Hepatocyte (in vitro differentiated cells): ENCODE data around the gene AHCY.

ENCODE experiments used
- EZH2 ChIP-seq: fragments of 200-600 bp; sonication (generic); IDR thresholded peaks from 2 replicates; pipeline ENCODE4 v1.6.1; 2016; ENCODE audit warnings: antibody characterized with exemption, mild to moderate bottlenecking, borderline replicate concordance
- TF ChIP-seq, protein P1 (sequence below): fragments of 200-600 bp; sonication (generic); IDR thresholded peaks from 2 replicates; pipeline ENCODE4 v1.5.1; 2016; ENCODE audit warnings: antibody characterized with exemption, mild to moderate bottlenecking; ENCODE audit not compliant: poor library complexity

DNA sequence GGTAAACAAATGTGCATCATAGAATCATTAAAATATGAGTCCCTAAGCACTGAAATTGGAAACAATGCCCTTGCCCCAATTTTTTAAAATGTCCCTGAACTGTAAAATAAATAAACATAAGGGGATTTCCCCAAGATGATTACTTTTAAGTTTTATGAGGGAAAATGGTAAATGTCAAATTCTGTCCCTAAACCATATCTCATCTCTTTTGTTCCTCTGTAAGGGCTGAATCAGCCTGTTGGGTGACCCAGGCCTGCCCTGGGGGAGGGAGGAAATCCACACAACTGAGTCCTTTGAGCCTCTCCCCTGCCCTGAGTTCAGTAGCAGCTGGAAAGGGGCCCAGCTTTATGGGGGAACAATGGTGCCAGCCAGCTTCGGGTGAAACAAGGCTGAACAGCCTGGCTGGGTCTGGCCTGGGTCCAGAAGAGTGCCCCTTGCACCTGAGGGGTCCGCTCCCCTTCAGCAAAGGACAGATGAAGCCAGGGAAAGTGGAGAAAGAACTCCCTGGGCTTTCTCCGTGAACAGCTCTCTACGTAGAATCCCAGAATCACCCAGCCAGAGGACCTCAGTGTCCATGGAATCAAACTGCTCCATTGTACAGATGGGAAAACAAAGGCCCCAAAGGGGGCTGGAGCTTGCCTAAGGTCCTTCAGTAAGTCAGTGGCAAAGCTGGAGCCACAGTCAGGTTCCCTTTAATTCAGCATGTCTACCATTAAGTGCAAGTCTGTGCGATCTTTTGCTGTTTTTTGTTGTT, 31.7 kb upstream of the AHCY start:
- TF ChIP-seq EZH2, result no peak
- TF ChIP-seq, protein P1, sequence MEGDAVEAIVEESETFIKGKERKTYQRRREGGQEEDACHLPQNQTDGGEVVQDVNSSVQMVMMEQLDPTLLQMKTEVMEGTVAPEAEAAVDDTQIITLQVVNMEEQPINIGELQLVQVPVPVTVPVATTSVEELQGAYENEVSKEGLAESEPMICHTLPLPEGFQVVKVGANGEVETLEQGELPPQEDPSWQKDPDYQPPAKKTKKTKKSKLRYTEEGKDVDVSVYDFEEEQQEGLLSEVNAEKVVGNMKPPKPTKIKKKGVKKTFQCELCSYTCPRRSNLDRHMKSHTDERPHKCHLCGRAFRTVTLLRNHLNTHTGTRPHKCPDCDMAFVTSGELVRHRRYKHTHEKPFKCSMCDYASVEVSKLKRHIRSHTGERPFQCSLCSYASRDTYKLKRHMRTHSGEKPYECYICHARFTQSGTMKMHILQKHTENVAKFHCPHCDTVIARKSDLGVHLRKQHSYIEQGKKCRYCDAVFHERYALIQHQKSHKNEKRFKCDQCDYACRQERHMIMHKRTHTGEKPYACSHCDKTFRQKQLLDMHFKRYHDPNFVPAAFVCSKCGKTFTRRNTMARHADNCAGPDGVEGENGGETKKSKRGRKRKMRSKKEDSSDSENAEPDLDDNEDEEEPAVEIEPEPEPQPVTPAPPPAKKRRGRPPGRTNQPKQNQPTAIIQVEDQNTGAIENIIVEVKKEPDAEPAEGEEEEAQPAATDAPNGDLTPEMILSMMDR, result no peak
